ENCODE data around the gene DDX10. TPM values are rescaled to one million over a fixed set of nuclear protein-coding genes. Genes with fewer than 3 reads are reported as not detected.

DDX10 gene
- total and polyA plus RNA-seq, 8 donors = 11.6 to 22.6 (median 17.6) TPM

DNA sequence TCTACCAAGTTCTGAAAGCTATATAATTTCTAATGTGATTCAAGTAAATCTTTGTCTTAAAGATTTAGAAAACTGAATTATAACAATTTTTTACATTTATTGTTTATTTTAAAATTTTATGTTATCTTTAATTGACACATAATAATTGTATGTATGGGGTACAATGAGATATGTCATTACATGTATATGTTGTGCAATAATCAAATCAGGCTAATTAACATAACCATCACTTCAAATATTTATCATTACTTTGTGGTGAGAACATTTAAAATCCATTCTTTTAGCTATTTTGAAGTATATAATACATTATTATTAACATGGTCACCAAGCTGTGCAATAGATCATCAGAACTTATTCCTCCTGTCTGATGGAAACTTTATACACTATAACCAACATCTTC lies 181.1 kb downstream of the DDX10 start:
- intact Hi-C loops (cut with DNase I; ENCODE audit: low total_unique reads) = no loop called here
- TF ChIP-seq POLR2AphosphoS5 (IDR thresholded peaks at IDR 0.05) (no peak), POLR2A (IDR thresholded peaks at IDR 0.05) (no peak), EP300 (IDR thresholded peaks at IDR 0.05) (no peak)
- TF ChIP-seq, protein P1, sequence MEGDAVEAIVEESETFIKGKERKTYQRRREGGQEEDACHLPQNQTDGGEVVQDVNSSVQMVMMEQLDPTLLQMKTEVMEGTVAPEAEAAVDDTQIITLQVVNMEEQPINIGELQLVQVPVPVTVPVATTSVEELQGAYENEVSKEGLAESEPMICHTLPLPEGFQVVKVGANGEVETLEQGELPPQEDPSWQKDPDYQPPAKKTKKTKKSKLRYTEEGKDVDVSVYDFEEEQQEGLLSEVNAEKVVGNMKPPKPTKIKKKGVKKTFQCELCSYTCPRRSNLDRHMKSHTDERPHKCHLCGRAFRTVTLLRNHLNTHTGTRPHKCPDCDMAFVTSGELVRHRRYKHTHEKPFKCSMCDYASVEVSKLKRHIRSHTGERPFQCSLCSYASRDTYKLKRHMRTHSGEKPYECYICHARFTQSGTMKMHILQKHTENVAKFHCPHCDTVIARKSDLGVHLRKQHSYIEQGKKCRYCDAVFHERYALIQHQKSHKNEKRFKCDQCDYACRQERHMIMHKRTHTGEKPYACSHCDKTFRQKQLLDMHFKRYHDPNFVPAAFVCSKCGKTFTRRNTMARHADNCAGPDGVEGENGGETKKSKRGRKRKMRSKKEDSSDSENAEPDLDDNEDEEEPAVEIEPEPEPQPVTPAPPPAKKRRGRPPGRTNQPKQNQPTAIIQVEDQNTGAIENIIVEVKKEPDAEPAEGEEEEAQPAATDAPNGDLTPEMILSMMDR (IDR thresholded peaks at IDR 0.05) = no peak
- peaks cover 0 to 10% (median 2%) of the 10 kb centered on the region in 4 donors for H3K36me3 ChIP-seq
- H3K27me3 ChIP-seq = no peaks in the 10 kb centered on the region
- H3K9me3 ChIP-seq = no peaks in the 10 kb centered on the region
- H3K4me3 ChIP-seq = no peak overlapping the region
- H3K4me1 ChIP-seq = no peaks in the 10 kb centered on the region
- DNase-seq = no peak
- no peak overlapping the region for H3K27ac ChIP-seq

DNA sequence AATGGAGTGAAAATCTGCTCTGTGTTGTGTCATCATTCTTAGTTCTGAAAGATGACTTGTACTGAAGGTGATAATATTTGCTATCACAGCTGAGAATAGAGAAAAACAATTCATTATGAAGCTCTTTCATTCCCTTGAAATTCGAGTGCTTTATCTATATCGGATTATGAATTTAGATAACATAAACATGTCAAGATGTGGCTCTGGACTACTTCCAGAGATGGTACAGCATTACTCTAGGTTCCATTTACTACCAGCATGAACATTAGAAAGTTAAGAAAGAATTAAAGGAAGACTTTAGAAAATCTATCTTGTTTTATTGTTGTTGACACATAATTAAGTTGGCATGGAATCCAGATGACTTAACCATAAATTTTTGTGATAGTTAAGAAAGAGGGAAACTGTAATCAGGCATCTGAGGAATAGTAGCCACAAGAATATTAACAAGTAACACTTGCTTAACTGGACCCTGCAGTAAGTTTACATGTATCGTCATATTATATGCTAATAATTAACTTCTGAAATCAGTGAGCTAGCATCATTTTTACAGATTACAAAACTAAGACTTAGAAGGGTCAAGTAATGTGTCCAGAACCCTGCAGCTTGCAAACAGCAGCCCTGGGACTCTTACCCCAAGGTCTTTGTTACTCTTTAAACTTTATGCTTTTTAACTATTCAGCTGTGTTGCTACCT lies 182.6 kb downstream of the DDX10 start:
- Histone ChIP-seq H3K9me3 (no peaks in the 10 kb centered on the region), H3K27me3 (no peaks in the 10 kb centered on the region), H3K4me3 (no peak overlapping the region), H3K36me3 (no peaks in the 10 kb centered on the region), H3K4me1 (peaks cover 0 to 4% (median 0%) of the 10 kb centered on the region in 4 donors), H3K27ac (no peak overlapping the region)
- WGBS, 5 donors = 43 to 54% (median 47%) methylated on average over 3 of the region's 3 CpGs
- DNase-seq = no peak
- TF ChIP-seq EP300 (IDR thresholded peaks at IDR 0.05) (no peak), POLR2AphosphoS5 (IDR thresholded peaks at IDR 0.05) (no peak)
- intact Hi-C loops (cut with DNase I; ENCODE audit: low total_unique reads) = no loop called here

DNA sequence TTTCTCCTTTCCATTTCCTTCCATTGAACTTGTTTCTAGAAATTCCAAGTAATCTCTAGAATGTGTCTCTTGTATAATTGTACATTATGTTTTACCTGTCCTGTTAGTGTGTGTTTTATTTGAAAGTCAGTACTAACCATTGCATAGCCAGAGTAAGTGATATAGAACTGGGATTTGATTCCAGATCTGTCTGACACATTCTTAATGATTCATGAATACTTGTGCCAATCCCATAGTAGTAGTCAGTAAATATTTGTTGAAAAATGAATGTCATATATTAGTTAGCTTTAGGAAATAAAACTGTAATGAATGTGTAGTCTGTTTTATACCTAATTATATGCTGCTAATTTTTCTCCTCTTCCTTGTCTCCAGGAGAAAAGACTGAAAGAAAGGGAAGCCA lies 186.9 kb downstream of the DDX10 start:
- TF ChIP-seq EP300 (IDR thresholded peaks at IDR 0.05) = no peak
- no peak for TF ChIP-seq POLR2AphosphoS5 (IDR thresholded peaks at IDR 0.05)
- TF ChIP-seq, protein P1 (IDR thresholded peaks at IDR 0.05) = no peak
- TF ChIP-seq POLR2A (IDR thresholded peaks at IDR 0.05) = no peak
- Histone ChIP-seq H3K4me1 (peaks cover 0 to 29% (median 9%) of the 10 kb centered on the region in 4 donors), H3K27me3 (no peaks in the 10 kb centered on the region)

DNA sequence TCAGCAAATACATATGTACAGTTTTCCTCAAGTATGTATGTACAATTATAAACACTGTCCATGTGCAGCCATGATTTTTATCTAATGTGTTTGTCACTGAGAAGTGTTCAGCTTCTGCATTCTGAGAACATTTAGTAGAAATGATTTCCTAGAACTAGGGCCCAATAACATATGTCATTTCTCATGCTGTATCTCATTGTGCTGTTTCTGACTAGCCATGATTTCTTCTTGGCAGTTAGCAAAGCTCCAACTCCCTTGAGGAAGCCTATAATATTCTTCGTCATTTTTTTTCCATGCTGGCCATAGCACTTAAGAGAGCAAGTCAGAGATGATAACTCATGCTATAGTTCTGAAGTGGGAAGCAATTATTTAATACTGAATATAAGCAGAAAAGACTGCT lies 187.8 kb downstream of the DDX10 start:
- Histone ChIP-seq H3K4me3 (no peak overlapping the region), H3K36me3 (no peaks in the 10 kb centered on the region), H3K9me3 (no peaks in the 10 kb centered on the region), H3K27me3 (no peaks in the 10 kb centered on the region), H3K4me1 (peaks cover 0 to 29% (median 9%) of the 10 kb centered on the region in 4 donors), H3K27ac (no peak overlapping the region)
- intact Hi-C loops (cut with DNase I; ENCODE audit: low total_unique reads) = no loop called here
- WGBS, 5 donors = 75 to 90% (median 82%) methylated on average over 1 of the region's 1 CpG
- DNase-seq = peak in 1 of 2 donors; percentile 62
- no peak for TF ChIP-seq POLR2A (IDR thresholded peaks at IDR 0.05)
- no peak for TF ChIP-seq EP300 (IDR thresholded peaks at IDR 0.05)
- TF ChIP-seq, protein P1 (IDR thresholded peaks at IDR 0.05) = no peak
- no peak for TF ChIP-seq POLR2AphosphoS5 (IDR thresholded peaks at IDR 0.05)

More for the DNA sequence above, 186.9 kb downstream of the DDX10 start:
- H3K4me3 ChIP-seq = no peak overlapping the region
- no peak overlapping the region for H3K27ac ChIP-seq
- no peaks in the 10 kb centered on the region for H3K36me3 ChIP-seq
- no peaks in the 10 kb centered on the region for H3K9me3 ChIP-seq
- no peak for DNase-seq
- intact Hi-C loops (cut with DNase I; ENCODE audit: low total_unique reads) = no loop called here

DNA sequence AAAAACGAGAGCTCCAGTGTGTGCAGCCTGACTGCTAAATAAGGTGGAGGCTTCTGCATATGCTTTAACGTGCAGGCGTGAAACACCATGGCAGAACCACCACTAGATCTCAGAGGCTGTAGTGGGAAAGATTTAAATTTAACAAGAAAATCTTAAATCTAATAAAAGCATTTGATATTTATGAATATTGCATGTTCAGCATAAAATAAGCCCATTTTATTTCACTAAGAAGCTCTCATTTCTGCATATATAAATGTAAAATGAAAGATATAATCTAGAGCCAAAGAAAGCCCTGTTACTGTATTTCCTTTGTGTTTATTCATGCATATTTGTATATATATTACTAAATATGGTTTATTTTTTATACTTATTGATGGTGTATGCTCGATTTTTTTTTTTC lies 188.3 kb downstream of the DDX10 start:
- H3K9me3 ChIP-seq = no peaks in the 10 kb centered on the region
- no peaks in the 10 kb centered on the region for H3K27me3 ChIP-seq
- H3K4me1 ChIP-seq = peaks cover 0 to 29% (median 9%) of the 10 kb centered on the region in 4 donors
- H3K36me3 ChIP-seq = no peaks in the 10 kb centered on the region
- 85 to 91% (median 86%) methylated on average over 4 of the region's 4 CpGs for WGBS, 5 donors
- H3K4me3 ChIP-seq = no peak overlapping the region
- DNase-seq = no peak
- intact Hi-C loops (cut with DNase I; ENCODE audit: low total_unique reads) = no loop called here
- TF ChIP-seq, protein P1 (IDR thresholded peaks at IDR 0.05) = no peak
- TF ChIP-seq EP300 (IDR thresholded peaks at IDR 0.05) = no peak
- no peak for TF ChIP-seq POLR2A (IDR thresholded peaks at IDR 0.05)
- TF ChIP-seq POLR2AphosphoS5 (IDR thresholded peaks at IDR 0.05) = no peak
- H3K27ac ChIP-seq = no peak overlapping the region
